Medulla oblongata (tissue), 1 donor: Measurements from ENCODE around the gene EPGN.
"Not testable (repeated sequence)": the region's sequence is repeated elsewhere in the genome, so short reads cannot be mapped to it uniquely, and the experiment has no call there.

Experiments used
- DNase-seq: peaks from one replicate; pipeline ENCODE4 v3.0.0-alpha.2; 2015; ENCODE audit errors: extremely low spot score

The EPGN gene

GRCh38 chr4:74339501-74339900, 31.2 kb downstream of the EPGN start:
- no peak for DNase-seq

- not testable (repeated sequence) for DNase-seq
Measured at GRCh38 chr4:74340421-74340820, 32.2 kb downstream of the EPGN start.

- DNase-seq = no peak
Measured at GRCh38 chr4:74344031-74344430, 35.8 kb downstream of the EPGN start.

GRCh38 chr4:74353858-74354257, 45.6 kb downstream of the EPGN start:
- no peak for DNase-seq

GRCh38 chr4:74357965-74358364, 49.7 kb downstream of the EPGN start:
- DNase-seq = no peak

- no peak for DNase-seq
Measured at GRCh38 chr4:74361671-74362070, 53.4 kb downstream of the EPGN start.

GRCh38 chr4:74362347-74362746, 54.1 kb downstream of the EPGN start:
- no peak for DNase-seq

GRCh38 chr4:74364256-74364651, 56.0 kb downstream of the EPGN start:
- DNase-seq = no peak

- no peak for DNase-seq
Measured at GRCh38 chr4:74364652-74365491, 56.6 kb downstream of the EPGN start, which contains the start of gene EREG. EREG (plus strand) TSS chr4:74365145; CDS start chr4:74365309, 164 bp downstream.

GRCh38 chr4:74365761-74366160, 57.5 kb downstream of the EPGN start:
- DNase-seq = no peak
